GM23338 (cell line): ENCODE results near the gene RNU5D-1.

Source experiments
- CREB1 ChIP-seq: fragments of 250-450 bp; sonication (Bioruptor Pico); IDR thresholded peaks from 2 replicates; pipeline ENCODE4 v1.5.0; 2020; ENCODE audit warnings: low read depth, mild to moderate bottlenecking, moderate library complexity
- CTCF ChIP-seq, 2 experiments: fragments of 200-600 bp in 1 of 2; sonication (generic) in 1 of 2; conservative IDR thresholded peaks; 2 replicates each; pipeline versions ENCODE4 v1.5.1 to v1.6.1; 2016 to 2017; ENCODE audit warnings: antibody characterized with exemption in 2 of 2, low read depth in 2 of 2, mild to moderate bottlenecking in 2 of 2, moderate library complexity in 1 of 2
- ETS1 ChIP-seq: IDR thresholded peaks from 2 replicates; pipeline ENCODE4 v1.6.1; 2016; ENCODE audit warnings: antibody characterized with exemption
- EZH2 ChIP-seq: fragments of 200-600 bp; sonication (generic); IDR thresholded peaks from one replicate; pipeline ENCODE4 v1.8.0; 2017; ENCODE audit warnings: antibody characterized with exemption, mild to moderate bottlenecking, low read depth; ENCODE audit not compliant: unreplicated experiment
- EZH2phosphoT487 ChIP-seq: fragments of 200-600 bp; sonication (generic); IDR thresholded peaks from one replicate; pipeline ENCODE4 v1.8.1; 2018; ENCODE audit warnings: antibody characterized with exemption; ENCODE audit not compliant: unreplicated experiment
- JUNB ChIP-seq: IDR thresholded peaks from one replicate; pipeline ENCODE4 v1.6.1; 2016; ENCODE audit warnings: antibody characterized with exemption; ENCODE audit not compliant: unreplicated experiment
- POLR2AphosphoS5 ChIP-seq: IDR thresholded peaks from 2 replicates; pipeline ENCODE4 v1.6.1; 2016; ENCODE audit warnings: antibody characterized with exemption, low read depth
- REST ChIP-seq: IDR thresholded peaks from one replicate; pipeline ENCODE4 v1.6.1; 2018; ENCODE audit warnings: antibody characterized with exemption; ENCODE audit not compliant: unreplicated experiment
- STAT1 ChIP-seq: IDR thresholded peaks from one replicate; pipeline ENCODE4 v1.6.1; 2016; ENCODE audit warnings: antibody characterized with exemption; ENCODE audit not compliant: unreplicated experiment
- ZNF114 ChIP-seq: fragments of 250-450 bp; sonication (Bioruptor Pico); IDR thresholded peaks from 2 replicates; pipeline ENCODE4 v1.5.0; 2020; ENCODE audit warnings: mild to moderate bottlenecking, moderate library complexity
- ZNF331 ChIP-seq: fragments of 250-450 bp; sonication (Bioruptor Pico); IDR thresholded peaks from 2 replicates; pipeline ENCODE4 v1.5.0; 2020; ENCODE audit warnings: low read depth, mild to moderate bottlenecking, moderate library complexity
- ZNF462 ChIP-seq: fragments of 250-450 bp; sonication (Bioruptor Pico); IDR thresholded peaks from 2 replicates; pipeline ENCODE4 v1.5.0; 2020; ENCODE audit warnings: mild to moderate bottlenecking, moderate library complexity

- TF ChIP-seq CTCF (conservative IDR thresholded peaks at IDR 0.05; ENCODE audit: low read depth in 2 of 2) (no peak), EZH2phosphoT487 (no peak), ZNF331 (CRISPR knock-in tag) (no peak), EZH2 (no peak), REST (no peak), ETS1 (no peak), POLR2AphosphoS5 (no peak), STAT1 (no peak), CREB1 (CRISPR knock-in tag) (no peak), ZNF462 (no peak), ZNF114 (CRISPR knock-in tag) (no peak), JUNB (no peak)
Measured at GRCh38 chr1:44759077-44759476, 28.1 kb upstream of the RNU5D-1 start.
